GM19468 (cell line): Measurements from ENCODE around the gene TYW1.
A peak's percentile ranks its signal among the peaks of the same experiment; 100 is the strongest.
"Not testable (repeated sequence)": the region's sequence is repeated elsewhere in the genome, so short reads cannot be mapped to it uniquely, and the experiment has no call there.

ENCODE experiments used
- ATAC-seq: cut with Tn5 transposase; IDR thresholded peaks from one replicate; pipeline ENCODE4 v1.9.1; 2021; ENCODE audit warnings: mild to moderate bottlenecking, moderate library complexity, moderate number of reproducible peaks; ENCODE audit not compliant: unreplicated experiment; ENCODE audit errors: extremely low read depth

The TYW1 gene, protein sequence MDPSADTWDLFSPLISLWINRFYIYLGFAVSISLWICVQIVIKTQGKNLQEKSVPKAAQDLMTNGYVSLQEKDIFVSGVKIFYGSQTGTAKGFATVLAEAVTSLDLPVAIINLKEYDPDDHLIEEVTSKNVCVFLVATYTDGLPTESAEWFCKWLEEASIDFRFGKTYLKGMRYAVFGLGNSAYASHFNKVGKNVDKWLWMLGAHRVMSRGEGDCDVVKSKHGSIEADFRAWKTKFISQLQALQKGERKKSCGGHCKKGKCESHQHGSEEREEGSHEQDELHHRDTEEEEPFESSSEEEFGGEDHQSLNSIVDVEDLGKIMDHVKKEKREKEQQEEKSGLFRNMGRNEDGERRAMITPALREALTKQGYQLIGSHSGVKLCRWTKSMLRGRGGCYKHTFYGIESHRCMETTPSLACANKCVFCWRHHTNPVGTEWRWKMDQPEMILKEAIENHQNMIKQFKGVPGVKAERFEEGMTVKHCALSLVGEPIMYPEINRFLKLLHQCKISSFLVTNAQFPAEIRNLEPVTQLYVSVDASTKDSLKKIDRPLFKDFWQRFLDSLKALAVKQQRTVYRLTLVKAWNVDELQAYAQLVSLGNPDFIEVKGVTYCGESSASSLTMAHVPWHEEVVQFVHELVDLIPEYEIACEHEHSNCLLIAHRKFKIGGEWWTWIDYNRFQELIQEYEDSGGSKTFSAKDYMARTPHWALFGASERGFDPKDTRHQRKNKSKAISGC

DNA sequence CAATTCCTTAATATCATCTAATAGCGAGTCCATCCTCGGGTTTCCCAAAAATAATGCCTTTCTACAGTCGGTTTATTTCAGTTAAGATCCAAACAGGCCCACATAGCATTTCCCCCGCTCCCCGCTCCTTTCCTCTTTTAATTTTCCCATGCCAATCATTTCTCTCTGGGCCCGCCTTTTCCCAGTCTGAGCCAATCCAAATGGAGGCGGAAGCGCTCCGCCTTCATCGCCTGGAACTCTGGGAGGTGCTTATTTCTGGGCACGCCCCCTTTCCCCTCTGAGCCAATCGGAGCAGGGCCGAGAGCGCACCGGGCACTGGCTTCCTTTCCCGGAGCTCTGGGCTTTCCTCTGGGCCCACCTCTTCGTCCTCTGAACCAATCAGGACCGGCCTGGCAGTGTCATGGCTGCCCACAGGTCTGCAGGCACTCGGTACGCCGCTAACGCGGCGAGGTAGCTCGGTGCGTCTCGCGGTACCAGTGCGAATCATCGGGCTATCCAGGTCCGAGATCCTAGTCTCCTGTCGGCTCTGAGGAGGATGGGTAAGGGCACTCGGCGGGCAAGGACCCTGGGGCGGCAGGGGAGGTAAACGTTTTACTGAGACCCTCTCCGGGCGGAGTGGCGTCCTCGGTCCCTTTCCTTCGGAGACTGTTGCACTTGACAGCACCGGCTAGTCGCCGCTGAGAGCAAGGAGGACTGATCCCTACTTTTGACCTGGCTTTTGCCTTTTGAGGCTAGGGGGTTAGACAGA is at the start of gene TYW1:
Gene TYW1 (plus strand): TSS at position 390 of the 748 bp plus-strand sequence. CDS start 146 bp downstream, at position 536.
- ATAC-seq: peak; percentile 59

DNA sequence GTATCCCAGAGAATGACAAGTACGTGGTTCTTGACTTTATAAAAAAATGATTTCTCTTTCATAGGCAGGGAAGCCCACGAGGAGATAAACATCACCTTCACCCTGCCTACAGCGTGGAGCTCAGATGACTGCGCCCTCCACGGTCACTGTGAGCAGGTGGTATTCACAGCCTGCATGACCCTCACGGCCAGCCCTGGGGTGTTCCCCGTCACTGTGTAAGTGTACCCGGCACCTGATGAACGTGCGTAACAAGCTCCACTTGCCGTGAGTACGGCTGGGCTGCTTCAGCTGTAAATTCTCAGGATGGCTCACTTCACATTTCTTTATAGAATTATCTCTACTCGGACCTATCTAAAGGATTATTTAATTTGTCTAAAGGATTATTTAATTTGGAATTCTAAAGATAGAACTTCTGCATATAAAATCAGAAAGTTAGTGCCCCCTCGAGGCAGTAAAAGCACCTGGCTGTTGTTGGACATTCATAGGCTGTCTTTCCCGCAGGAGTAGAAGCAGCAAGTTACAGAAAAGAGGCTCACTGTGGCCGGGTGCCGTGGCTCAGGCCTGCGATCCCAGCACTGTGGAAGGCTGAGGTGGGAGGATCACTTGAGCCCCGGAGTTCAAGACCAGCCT is 48.0 kb upstream of the TYW1 start:
- no peak for ATAC-seq

DNA sequence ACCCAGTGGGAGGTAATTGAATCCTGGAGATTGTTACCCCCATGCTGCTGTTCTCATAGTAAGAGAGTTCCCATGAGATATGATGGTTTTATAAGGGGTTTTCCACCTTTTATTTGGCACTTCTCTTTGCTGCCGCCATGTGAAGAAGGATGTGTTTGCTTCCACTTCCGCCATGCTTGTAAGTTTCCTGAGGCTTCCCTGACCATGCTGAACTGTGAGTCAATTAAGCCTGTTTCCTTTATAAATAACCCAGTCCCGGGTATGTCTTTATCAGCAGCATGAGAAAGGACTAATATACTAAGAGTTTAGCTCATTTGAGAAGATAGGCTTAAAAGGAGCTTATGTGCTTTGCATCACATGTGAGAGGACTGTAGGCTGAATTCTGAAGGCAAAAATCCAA is 46.3 kb upstream of the TYW1 start:
- ATAC-seq: no peak

DNA sequence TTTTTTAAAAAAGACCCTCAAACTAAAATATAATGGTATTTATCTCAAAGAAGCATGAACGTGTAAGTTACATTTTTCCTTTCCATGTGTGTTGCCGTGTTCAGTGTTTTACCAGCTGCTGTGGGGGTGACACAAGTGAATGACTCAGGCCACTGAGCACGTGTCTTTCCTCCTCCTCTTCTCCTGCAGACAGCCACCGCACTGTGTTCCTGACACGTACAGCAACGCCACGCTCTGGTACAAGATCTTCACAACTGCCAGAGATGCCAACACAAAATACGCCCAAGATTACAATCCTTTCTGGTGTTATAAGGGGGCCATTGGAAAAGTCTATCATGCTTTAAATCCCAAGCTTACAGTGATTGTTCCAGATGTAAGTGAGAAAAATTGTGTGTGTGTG is 45.9 kb upstream of the TYW1 start:
- ATAC-seq: no peak

DNA sequence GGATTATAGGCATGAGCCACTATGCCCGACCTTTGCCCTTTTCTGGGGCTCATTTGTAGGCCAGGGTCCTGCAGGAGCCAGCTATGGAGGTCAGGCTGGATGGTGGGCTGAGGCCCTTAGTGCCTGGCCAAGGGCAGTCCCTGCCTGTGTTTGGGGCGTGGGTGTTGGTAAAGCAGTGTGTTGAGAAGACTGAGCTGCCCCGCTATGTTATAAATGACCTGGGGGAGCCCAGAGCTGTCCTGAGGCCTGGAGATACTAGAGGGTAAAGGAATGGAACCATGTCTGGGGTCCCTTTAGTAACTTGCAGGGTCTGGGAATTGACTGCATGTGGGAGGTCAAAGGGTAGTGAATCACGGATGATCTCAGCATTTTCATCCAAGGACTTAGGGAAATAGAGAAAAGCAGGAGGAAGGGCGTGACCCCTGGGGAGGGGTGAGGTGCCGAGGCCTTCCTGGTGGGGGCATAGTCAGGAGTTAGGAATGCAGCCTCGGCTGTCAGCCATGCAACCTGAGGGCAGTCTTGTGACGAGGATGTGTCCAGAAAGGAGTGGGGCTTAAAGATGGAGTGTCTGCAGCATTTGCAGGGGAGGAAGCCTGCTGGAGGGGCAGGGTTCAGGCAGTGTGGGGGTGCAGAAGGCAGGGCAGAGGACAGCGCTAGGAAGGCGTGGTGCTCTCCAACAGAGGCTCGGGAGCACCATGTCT is 44.1 kb upstream of the TYW1 start:
- no peak for ATAC-seq

DNA sequence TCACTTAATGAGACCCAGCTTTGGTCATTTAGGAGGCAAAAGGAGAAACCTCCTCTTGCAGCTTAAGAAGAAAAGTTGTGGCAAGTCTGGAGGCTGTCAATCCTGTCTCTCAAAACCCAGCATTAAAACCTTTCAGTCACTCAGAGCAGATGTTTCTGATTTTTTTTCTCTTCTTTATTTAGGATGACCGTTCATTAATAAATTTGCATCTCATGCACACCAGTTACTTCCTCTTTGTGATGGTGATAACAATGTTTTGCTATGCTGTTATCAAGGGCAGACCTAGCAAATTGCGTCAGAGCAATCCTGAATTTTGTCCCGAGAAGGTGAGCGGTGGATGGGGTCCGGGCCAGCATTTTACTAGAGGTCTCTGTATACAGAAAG is 43.6 kb upstream of the TYW1 start:
- ATAC-seq: no peak

DNA sequence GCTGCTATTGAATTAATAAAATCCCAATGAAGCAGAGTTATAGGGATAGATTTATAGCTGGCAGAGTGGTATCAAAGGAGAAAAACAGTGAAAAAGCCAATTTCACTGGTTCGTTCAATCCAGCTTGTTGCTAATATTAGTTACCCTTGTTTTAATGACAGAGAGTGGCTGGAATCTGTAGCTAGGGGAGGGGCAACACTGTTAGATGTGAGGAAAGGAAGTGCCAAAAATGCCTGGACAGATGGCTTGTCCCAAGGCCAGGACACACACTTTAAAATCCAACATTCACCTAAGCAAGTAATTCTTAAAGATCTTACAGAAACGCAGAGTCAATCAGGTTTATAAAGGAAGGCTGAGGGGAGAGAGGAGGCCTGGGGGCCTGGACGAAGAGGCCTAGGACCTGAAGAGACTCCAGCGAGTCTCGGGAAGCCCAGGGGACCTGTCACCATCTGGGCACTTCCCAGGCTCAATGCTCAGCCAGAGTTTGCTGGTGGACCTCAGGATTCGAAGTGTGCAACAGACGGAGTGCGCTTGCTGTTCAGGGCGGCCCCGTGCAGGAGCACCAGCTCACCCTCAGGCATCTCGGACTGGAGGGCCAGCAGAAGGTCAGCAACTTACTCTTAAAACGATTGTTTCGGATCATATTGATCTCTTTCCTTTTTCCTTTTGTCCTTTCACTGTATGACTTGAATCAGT is 38.9 kb upstream of the TYW1 start:
- ATAC-seq: no peak

DNA sequence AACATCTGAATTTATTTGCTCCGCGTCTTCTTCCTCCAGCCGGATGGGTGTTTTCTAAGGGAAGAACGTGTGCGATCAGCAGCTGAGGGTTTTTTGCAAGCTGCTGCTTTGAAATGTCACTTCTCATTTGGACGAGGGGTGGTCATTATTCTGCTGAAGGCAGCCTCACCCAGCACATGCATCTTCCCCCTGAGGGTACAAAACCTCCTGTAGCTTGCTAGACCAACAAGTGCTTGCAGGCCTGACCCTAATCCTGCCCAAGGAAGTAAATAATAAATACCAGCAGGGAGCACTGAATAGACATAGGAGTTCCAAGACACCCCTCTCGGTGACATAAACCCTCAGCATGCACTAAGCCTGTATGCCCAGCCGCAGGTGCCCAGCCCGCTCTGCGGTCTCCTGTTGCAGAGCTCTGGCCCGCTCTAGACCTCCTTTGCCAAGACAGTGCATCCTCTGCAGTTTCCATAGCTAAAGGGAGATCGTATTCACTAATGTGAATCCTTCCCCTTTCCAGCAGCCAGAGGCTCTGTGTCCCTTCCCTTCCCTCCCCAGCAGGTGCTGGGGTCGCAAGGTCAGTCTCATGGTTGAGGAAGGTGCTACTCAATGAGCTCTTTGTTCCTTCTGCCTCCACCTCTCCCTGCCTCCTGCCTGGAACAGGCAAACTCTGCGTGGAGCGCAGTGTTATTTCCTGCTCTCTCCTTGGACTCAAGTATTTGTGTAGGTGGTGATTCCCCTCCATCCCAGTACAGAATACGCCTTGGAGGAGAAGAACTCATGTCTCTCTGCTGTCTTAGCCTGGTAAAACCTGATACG is 37.9 kb upstream of the TYW1 start:
- no peak for ATAC-seq

DNA sequence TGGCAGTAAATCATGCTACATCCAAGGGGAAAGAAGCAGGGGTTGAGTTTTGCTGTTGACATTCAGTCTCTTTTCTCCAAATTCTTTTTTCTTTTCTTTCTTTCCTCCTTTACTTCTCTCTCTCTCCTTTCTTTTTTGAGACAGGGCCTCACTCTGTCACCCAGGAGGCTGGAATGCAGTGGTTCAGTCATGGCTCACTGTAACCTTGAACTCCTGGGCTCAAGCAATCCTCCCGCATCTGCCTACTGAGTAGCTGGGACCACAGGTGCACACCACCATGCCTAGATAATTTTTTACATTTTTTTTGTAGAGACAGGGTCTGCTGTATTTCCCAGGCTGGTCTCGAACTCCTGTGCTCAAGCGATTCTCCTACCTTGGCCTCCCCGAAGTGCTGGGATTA is 36.4 kb upstream of the TYW1 start:
- ATAC-seq: no peak

DNA sequence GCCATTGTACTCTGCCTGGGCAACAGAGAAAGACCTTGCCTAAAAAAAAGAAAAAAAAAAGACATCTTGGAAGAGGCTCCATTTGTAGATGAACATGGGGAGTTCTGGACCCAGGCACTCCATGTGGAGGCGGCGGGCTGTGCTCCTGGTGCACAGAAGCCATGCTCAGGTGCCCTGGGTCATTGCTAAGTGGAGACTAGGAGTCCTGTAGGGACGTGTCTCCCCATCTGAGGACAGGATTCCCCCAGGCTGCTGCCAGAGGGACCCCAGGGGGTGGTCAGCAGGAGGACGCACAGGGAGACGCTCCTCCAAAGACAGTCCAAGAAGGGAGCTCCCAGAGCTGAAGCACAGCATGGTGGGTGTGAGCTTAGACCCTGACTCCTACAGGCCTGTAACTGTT is 35.5 kb upstream of the TYW1 start:
- ATAC-seq: no peak

DNA sequence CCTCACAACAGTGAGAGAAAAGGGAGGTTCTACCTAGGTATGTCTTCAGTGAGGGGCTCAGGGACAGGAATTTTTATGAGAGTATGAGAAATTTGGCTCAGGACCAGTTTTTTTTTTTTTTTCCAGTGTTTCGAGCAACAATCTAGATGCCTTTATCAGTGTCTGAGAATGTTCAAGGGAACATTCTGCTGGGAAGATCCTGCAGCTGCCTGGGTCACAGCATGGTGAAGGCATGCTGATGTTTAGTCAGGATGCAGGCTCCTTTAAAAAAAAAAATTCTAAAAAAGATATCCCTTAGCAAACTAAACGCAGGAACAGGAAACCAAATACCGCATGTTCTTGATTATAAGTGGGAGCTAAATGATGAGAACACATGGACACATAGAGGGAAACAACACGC is 32.2 kb upstream of the TYW1 start:
- no peak for ATAC-seq

DNA sequence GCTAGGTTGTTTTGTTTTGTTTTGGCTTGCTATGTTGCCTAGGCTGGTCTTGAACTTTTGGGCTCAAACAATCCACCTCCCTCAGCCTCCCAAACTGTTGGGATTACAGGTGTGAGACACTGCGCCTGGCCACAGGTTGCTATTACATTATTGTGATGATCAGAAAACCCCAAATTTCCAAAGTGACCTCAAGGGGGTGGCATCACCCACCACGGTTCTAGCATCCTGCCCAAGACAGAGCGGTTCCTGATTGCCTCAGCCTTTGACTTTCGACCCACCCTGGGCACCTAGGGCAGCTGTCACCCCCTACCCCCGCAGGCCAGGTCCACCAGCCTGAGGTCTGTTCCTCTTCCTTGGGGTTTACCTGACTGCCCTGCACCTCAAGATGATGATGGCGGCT is 29.6 kb upstream of the TYW1 start:
- ATAC-seq: no peak

DNA sequence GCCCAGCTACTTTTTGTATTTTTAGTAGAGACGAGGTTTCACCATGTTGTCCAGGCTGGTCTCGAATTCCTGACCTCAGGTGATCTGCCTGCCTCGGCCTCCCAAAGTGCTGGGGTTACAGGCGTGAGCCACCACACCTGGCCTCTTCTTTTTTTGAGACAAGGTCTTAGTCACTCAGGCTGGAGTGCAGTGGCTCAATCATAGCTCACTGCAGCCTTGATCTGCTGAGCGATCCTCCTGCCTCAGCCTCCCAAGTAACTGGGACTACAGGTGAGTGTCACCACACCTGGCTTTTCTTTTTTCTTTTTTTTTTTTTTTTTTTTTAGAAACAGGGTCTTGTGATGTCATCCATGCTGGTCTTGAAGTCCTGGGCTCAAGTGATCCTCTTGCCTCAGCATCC is 27.6 kb upstream of the TYW1 start:
- ATAC-seq: not testable (repeated sequence)

DNA sequence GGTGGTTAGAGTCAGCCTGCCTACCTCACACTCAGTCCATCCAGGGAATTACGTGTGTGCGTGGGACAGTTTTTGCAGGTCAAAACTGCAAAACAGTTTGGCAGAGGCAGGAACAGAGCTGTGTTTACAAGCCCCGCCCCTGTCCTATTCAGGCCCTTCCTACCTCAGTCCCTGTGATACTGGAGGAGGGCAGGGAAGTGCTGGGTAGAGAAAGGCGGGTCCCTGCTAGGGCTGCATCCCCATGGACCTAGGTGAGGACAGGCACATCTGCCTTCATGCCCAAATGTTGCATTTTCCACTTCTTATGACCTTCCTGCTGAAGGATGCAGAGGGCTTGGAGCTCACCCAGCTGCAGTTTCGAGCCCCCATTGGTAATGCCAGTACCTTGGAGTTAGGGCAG is 26.3 kb upstream of the TYW1 start:
- no peak for ATAC-seq

DNA sequence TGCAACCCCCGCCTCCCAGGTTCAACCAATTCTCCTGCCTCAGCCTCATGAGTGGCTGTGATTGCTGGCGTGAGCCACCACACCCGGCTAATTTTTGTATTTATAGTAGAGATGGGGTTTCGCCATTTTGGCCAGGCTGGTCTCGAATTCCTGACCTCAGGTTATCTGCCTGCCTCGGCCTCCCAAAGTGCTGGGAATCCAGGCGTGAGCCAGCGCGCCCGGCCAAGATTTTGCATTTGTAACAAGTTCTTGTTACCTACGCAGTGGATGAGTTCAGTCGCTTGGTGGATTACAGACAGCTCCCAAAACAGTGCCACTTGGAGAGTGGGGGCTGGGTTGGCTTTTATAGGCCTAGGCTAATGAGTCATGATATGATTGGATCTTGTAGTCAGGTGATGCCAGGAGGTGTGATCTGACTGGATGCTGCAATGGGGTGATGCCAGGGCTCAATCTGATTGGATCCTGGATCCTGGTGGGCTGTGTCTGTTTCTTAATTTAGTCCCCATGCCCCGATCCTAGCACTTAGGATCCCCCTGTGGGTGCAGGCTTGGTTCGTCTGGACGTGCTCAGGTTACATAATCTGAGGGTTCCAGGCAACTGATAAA is 21.5 kb upstream of the TYW1 start:
- ATAC-seq: no peak

DNA sequence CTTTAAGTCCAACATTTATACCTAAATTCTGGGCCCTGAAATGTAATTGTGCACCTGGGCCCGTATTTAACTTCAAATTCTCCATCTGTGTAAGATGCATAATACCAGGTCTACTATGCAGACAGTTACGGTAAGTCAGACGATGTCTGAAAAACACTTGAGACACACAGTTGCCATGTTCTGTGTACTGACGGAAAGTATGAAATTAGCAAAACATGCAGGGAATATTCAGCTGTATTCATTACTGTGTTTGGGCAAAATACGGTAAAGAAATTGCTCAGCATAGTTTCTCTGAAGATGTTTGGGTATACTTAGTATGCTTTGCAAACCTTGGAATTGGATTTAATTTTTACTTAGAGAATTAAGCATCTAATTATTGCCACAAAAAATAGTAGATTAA is 18.3 kb upstream of the TYW1 start:
- ATAC-seq: not testable (repeated sequence)

DNA sequence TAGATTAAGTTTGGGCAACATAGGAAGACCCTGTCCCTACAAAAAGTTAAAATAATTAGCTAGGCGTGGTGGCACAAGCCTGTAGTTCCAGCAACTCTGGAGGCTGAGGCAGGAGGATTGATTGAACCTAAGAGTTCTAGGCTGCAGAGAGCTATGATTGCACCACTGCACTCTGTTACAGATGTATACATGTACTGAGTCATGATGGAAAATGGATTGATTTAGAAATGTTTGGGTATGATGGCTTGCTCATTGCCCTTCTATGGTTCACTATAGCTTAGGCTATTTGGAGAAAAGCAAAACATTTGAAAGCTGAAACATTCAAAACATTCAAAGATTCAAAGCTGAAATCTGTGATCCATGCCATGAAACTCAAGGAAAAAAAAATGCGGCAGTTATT is 17.6 kb upstream of the TYW1 start:
- ATAC-seq: not testable (repeated sequence)

DNA sequence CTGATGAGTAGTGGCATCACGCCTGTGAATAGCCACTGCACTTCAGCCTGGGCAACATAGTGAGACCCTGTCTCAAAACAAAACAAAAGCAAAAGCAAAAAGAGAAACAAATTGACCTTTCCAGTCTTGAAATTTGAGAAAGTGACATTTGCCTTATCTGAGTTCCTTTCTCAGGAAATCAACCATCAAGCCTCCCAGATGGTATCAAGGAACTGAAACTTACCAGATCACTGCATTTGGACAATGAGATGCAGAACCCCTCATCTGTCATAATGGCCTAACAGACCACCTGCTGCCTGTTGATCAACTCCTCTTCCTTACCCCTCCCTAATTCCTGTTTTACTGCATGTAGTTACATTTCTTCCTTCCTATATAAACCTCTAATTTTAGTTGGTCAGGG is 16.3 kb upstream of the TYW1 start:
- not testable (repeated sequence) for ATAC-seq
